22Rv1 (cell line): ENCODE results near the gene TM7SF2.
A peak's percentile ranks its signal among the peaks of the same experiment; 100 is the strongest.

Source experiments
- H3K27ac ChIP-seq: fragments of 450-650 bp; 2 replicates; pipeline ENCODE4 v1.5.1; 2017
- ZFX ChIP-seq: fragments of 450-650 bp; IDR thresholded peaks from 2 replicates; pipeline ENCODE4 v1.6.1; 2017; ENCODE audit warnings: antibody characterized with exemption, borderline replicate concordance
- TF ChIP-seq, protein P1 (sequence below): fragments of 450-650 bp; IDR thresholded peaks from 2 replicates; pipeline ENCODE4 v1.5.1; 2017; ENCODE audit warnings: mild to moderate bottlenecking

Gene TM7SF2

DNA sequence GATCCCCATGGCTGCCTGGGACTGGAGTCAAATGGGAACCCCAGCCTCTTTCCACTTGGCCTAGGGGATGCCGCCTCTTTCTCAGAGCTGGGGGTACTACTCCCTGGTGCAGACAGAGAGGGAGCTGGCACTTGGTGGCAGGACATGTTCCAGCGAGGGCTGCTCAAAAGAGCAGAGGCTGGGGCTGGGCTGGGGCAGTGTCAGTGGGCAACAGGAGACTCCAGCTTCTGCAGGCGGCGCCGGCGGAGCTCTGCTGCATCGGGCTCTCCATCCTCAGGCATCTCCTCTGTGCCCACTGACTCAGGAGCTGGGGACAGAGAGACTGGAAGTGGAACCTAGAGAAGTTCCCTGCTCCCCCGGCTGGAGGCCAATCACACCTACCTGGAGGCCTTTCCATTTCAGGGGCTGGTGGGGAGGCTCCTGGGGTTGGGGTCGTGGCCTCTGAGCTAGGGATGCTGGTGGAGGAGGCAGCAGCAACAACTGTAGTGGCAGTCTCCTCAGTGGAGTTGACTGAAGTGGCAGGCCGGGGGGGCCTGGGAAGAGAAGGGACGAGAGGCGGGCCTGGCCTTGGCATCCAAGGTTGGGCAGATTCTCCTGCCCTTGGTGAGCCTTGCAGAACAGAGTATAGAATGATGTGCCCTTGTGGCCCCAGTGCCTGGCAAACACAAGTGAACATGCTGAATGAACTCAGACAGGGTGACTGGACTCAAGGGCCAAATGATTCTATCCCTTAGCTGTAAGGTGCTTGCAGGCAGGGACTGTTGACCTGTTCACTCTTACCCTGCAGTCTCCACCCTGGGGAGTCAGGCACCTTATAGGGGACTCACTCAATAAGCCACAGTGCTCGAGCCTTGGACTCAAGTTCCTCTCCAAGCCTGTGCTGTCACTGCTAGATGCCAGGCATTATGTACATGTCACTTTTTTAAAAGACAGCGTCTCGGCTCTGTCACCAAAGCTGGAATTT lies 16.8 kb downstream of the TM7SF2 start:
- H3K27ac ChIP-seq: peak overlapping the region; percentile 37; the same call in 1 of the 2 replicates
- TF ChIP-seq, protein P1, sequence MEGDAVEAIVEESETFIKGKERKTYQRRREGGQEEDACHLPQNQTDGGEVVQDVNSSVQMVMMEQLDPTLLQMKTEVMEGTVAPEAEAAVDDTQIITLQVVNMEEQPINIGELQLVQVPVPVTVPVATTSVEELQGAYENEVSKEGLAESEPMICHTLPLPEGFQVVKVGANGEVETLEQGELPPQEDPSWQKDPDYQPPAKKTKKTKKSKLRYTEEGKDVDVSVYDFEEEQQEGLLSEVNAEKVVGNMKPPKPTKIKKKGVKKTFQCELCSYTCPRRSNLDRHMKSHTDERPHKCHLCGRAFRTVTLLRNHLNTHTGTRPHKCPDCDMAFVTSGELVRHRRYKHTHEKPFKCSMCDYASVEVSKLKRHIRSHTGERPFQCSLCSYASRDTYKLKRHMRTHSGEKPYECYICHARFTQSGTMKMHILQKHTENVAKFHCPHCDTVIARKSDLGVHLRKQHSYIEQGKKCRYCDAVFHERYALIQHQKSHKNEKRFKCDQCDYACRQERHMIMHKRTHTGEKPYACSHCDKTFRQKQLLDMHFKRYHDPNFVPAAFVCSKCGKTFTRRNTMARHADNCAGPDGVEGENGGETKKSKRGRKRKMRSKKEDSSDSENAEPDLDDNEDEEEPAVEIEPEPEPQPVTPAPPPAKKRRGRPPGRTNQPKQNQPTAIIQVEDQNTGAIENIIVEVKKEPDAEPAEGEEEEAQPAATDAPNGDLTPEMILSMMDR: no peak
- no peak for TF ChIP-seq ZFX

- H3K27ac ChIP-seq: no peak overlapping the region
- no peak for TF ChIP-seq ZFX
- TF ChIP-seq, protein P1: no peak
These were observed 18.2 kb downstream of the TM7SF2 start for GRCh38 chr11:65129649-65130441.

GRCh38 chr11:65130631-65131416 lies 19.2 kb downstream of the TM7SF2 start:
- H3K27ac ChIP-seq: no peak overlapping the region
- TF ChIP-seq, protein P1: no peak
- TF ChIP-seq ZFX: no peak

DNA sequence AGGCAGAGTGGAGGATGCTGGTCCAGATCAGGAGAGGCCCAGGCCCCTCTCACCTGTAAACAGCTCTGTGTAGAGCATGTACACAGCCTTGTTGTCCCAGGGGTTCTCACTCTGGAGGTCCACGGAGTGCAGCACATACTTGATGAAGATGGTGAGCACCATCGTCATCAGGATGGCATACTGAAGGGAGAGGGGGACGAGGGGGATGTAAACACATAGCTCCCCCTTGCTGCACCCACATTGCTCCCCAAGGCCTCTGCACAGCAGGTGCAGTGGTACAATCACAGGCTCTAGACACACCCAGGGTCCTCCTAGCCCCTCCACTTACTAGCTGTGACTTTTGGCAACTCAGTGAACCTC lies 19.7 kb downstream of the TM7SF2 start:
- TF ChIP-seq ZFX: no peak
- TF ChIP-seq, protein P1: no peak
- H3K27ac ChIP-seq: no peak overlapping the region

GRCh38 chr11:65131895-65132237 lies 20.2 kb downstream of the TM7SF2 start:
- TF ChIP-seq, protein P1: no peak
- no peak for TF ChIP-seq ZFX
- H3K27ac ChIP-seq: no peak overlapping the region

- TF ChIP-seq, protein P1: no peak
- no peak for TF ChIP-seq ZFX
- H3K27ac ChIP-seq: peak overlapping the region; percentile 98
These were observed 20.7 kb downstream of the TM7SF2 start for GRCh38 chr11:65132238-65132987.
